ENCODE measurements around the gene S100B. TPM values are rescaled to one million over a fixed set of nuclear protein-coding genes. Genes with fewer than 3 reads are reported as not detected.

Gene S100B
- total and polyA plus RNA-seq, 7 experiments from 2014 or later = 0.27 to 7.0 (median 0.97) TPM

GRCh38 chr21:46646541-46647154 is 41.8 kb upstream of the S100B start:
- Mint-ChIP-seq H3K9me3 (peaks cover 0 to 1% (median 0%) of the 10 kb centered on the region in 11 donors), H3K4me3 (peak overlapping the region in 7 of 10 donors; percentile 15 to 61 (median 37)), H3K27me3 (no peaks in the 10 kb centered on the region), H3K4me1 (peaks cover 17 to 77% (median 53%) of the 10 kb centered on the region in 7 donors), H3K36me3 (peaks cover 23 to 84% (median 60%) of the 10 kb centered on the region in 5 donors), H3K27ac (peak overlapping the region in 8 of 9 donors; percentile 37 to 81 (median 59))
- intact Hi-C loops (cut with micrococcal nuclease) = no loop called here
- no peak for DNase-seq
- no peak for ATAC-seq
- Histone ChIP-seq H3K27me3 (ENCODE audit: control insufficient read depth in 2 of 2, insufficient read depth in 2 of 2, low read length in 2 of 2) (no peaks in the 10 kb centered on the region), H3K27ac (ENCODE audit: low read depth, low read length) (no peak overlapping the region), H3K36me3 (ENCODE audit: control insufficient read depth in 2 of 3, insufficient read depth in 3 of 3, low read length in 3 of 3) (peaks cover 26 to 94% (median 26%) of the 10 kb centered on the region in 3 experiments), H3K4me3 (ENCODE audit: low read length) (no peak overlapping the region), H3K9me3 (ENCODE audit: control insufficient read depth in 2 of 3, low read length in 3 of 3) (no peaks in the 10 kb centered on the region), H3K4me1 (ENCODE audit: control insufficient read depth in 2 of 2, insufficient read depth in 2 of 2, low read length in 2 of 2) (peaks cover 0 to 16% of the 10 kb centered on the region in 2 donors)
- POLR2A ChIA-PET = interaction anchor here (0.8 to 1.7 kb wide), 2 partner anchors 10 to 11 kb away, joined by 3 to 4 read pairs; partner anchors contain the start of gene PRMT2
- CTCF ChIA-PET = interaction anchor here (2.1 kb wide), 1 partner anchor 10 kb away, joined by 6 read pairs; no protein-coding TSS in a partner anchor

- Histone ChIP-seq H3K27ac (ENCODE audit: low read depth, low read length) (no peak overlapping the region), H3K9me3 (ENCODE audit: control insufficient read depth in 2 of 3, low read length in 3 of 3) (no peaks in the 10 kb centered on the region), H3K27me3 (ENCODE audit: control insufficient read depth in 2 of 2, insufficient read depth in 2 of 2, low read length in 2 of 2) (no peaks in the 10 kb centered on the region), H3K4me3 (ENCODE audit: low read length) (no peak overlapping the region), H3K36me3 (ENCODE audit: control insufficient read depth in 2 of 3, insufficient read depth in 3 of 3, low read length in 3 of 3) (peaks cover 32 to 94% (median 33%) of the 10 kb centered on the region in 3 experiments), H3K4me1 (ENCODE audit: control insufficient read depth in 2 of 2, insufficient read depth in 2 of 2, low read length in 2 of 2) (peaks cover 0 to 16% of the 10 kb centered on the region in 2 donors)
- intact Hi-C loops (cut with micrococcal nuclease) = no loop called here
- CTCF ChIA-PET = interaction anchor here (2.1 kb wide), 1 partner anchor 9 kb away, joined by 6 read pairs; no protein-coding TSS in a partner anchor
- H3K4me1 Mint-ChIP-seq = peaks cover 24 to 81% (median 59%) of the 10 kb centered on the region in 7 donors
- peak overlapping the region in 4 of 10 donors; percentile 27 to 61 (median 44) for H3K4me3 Mint-ChIP-seq
- DNase-seq (no peak), ATAC-seq (no peak)
- POLR2A ChIA-PET = interaction anchor here (0.8 to 1.7 kb wide), 2 partner anchors 9 to 10 kb away, joined by 3 to 4 read pairs; partner anchors contain the start of gene PRMT2
- peak overlapping the region in 6 of 9 donors; percentile 47 to 66 (median 58) for H3K27ac Mint-ChIP-seq
- no peaks in the 10 kb centered on the region for H3K9me3 Mint-ChIP-seq
- H3K27me3 Mint-ChIP-seq = no peaks in the 10 kb centered on the region
- peaks cover 24 to 84% (median 57%) of the 10 kb centered on the region in 5 donors for H3K36me3 Mint-ChIP-seq
These were observed 41.0 kb upstream of the S100B start for GRCh38 chr21:46645840-46646239.

DNA sequence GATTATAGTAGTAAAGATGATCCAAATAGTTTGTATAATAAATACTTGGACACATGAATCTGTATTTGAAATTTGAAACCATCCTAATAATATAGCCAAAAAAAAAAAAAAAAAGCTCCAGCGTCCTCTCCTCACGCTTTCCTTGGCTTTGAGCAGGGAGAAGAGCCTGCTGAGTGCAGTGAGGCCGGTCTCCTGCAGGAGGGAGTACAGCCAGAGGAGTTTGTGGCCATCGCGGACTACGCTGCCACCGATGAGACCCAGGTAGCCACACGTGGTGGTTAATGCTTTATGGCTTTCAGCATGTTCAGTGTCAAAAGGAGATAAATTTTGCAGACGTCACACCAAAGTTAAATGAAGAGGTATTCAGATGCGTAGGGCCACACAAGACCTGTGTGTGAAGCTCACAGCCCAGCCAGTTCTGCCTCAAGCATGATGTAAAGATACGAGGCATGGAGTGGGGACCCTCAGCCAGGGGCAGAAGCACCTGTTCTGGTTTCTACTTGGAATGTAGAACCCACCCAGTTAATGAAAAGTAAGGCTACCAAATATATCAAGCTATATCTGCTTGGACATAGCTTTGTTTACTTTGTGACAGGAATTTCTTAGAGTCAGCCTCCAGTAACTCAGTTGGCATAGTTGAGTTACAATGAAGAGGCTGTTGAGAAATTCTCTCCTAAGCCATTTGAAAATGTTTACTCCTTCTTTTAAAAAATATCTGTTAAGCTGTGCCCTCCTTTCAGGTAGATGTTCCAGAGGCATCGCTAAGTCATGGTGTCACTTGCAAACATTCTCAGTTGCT is 38.7 kb upstream of the S100B start:
- CTCF ChIA-PET = interaction anchor here (0.6 kb wide), 1 partner anchor 175 kb away, joined by 3 read pairs; no protein-coding TSS in a partner anchor
- Histone ChIP-seq H3K27me3 (ENCODE audit: control insufficient read depth in 2 of 2, insufficient read depth in 2 of 2, low read length in 2 of 2) (no peaks in the 10 kb centered on the region), H3K4me3 (ENCODE audit: low read length) (no peak overlapping the region), H3K9me3 (ENCODE audit: control insufficient read depth in 2 of 3, low read length in 3 of 3) (no peaks in the 10 kb centered on the region), H3K36me3 (ENCODE audit: control insufficient read depth in 2 of 3, insufficient read depth in 3 of 3, low read length in 3 of 3) (peaks cover 18 to 73% (median 22%) of the 10 kb centered on the region in 3 experiments), H3K27ac (ENCODE audit: low read depth, low read length) (no peak overlapping the region), H3K4me1 (ENCODE audit: control insufficient read depth in 2 of 2, insufficient read depth in 2 of 2, low read length in 2 of 2) (peaks cover 12 to 17% of the 10 kb centered on the region in 2 donors)
- POLR2A ChIA-PET = interaction anchor here (0.5 to 1.6 kb wide), 11 partner anchors 10 to 1172 kb away, joined by 3 to 7 read pairs (median 3); no protein-coding TSS in a partner anchor
- intact Hi-C loops (cut with micrococcal nuclease) = no loop called here
- no peaks in the 10 kb centered on the region for H3K9me3 Mint-ChIP-seq
- no peak for ATAC-seq
- peaks cover 23 to 76% (median 49%) of the 10 kb centered on the region in 5 donors for H3K36me3 Mint-ChIP-seq
- DNase-seq = no peak
- no peaks in the 10 kb centered on the region for H3K27me3 Mint-ChIP-seq
- peak overlapping the region in 3 of 9 donors; percentile 26 to 60 (median 46) for H3K27ac Mint-ChIP-seq
- H3K4me1 Mint-ChIP-seq = peaks cover 45 to 87% (median 71%) of the 10 kb centered on the region in 7 donors
- H3K4me3 Mint-ChIP-seq = no peak overlapping the region

DNA sequence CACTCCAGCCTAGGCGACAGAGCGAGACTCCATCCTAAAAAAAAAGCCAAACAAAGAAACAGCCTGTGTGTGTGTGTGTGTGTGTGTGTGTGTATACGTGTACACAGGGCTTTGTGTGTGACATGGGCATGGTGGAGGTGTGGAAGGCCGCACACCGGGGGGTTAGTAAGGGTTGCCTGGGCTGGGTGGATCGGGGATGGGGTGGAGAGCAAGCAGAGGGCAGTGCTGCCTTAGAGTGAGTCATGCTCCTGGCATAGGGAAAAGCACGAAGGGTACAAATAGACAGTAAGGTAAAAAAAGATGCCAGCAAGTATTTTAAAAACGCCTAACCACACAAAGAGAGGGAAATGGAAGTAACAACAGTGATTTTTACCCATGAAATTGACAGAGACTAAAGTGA is 36.8 kb upstream of the S100B start:
- Histone ChIP-seq H3K36me3 (ENCODE audit: control insufficient read depth in 2 of 3, insufficient read depth in 3 of 3, low read length in 3 of 3) (peaks cover 13 to 60% (median 20%) of the 10 kb centered on the region in 3 experiments), H3K27me3 (ENCODE audit: control insufficient read depth in 2 of 2, insufficient read depth in 2 of 2, low read length in 2 of 2) (no peaks in the 10 kb centered on the region), H3K27ac (ENCODE audit: low read depth, low read length) (no peak overlapping the region), H3K4me1 (ENCODE audit: control insufficient read depth in 2 of 2, insufficient read depth in 2 of 2, low read length in 2 of 2) (peaks cover 23 to 30% of the 10 kb centered on the region in 2 donors), H3K4me3 (ENCODE audit: low read length) (no peak overlapping the region), H3K9me3 (ENCODE audit: control insufficient read depth in 2 of 3, low read length in 3 of 3) (no peaks in the 10 kb centered on the region)
- no peaks in the 10 kb centered on the region for H3K27me3 Mint-ChIP-seq
- H3K9me3 Mint-ChIP-seq = no peaks in the 10 kb centered on the region
- ATAC-seq (no peak), DNase-seq (no peak)
- H3K27ac Mint-ChIP-seq = peak overlapping the region in 7 of 9 donors; percentile 48 to 85 (median 71)
- intact Hi-C loops (cut with micrococcal nuclease) = no loop called here
- peaks cover 45 to 83% (median 70%) of the 10 kb centered on the region in 7 donors for H3K4me1 Mint-ChIP-seq
- peaks cover 22 to 76% (median 49%) of the 10 kb centered on the region in 5 donors for H3K36me3 Mint-ChIP-seq
- H3K4me3 Mint-ChIP-seq = peak overlapping the region in 8 of 10 donors; percentile 16 to 85 (median 46)
- POLR2A ChIA-PET = interaction anchor here (1.0 kb wide), 1 partner anchor 29 kb away, joined by 3 read pairs; no protein-coding TSS in a partner anchor
- CTCF ChIA-PET = no interaction called here

DNA sequence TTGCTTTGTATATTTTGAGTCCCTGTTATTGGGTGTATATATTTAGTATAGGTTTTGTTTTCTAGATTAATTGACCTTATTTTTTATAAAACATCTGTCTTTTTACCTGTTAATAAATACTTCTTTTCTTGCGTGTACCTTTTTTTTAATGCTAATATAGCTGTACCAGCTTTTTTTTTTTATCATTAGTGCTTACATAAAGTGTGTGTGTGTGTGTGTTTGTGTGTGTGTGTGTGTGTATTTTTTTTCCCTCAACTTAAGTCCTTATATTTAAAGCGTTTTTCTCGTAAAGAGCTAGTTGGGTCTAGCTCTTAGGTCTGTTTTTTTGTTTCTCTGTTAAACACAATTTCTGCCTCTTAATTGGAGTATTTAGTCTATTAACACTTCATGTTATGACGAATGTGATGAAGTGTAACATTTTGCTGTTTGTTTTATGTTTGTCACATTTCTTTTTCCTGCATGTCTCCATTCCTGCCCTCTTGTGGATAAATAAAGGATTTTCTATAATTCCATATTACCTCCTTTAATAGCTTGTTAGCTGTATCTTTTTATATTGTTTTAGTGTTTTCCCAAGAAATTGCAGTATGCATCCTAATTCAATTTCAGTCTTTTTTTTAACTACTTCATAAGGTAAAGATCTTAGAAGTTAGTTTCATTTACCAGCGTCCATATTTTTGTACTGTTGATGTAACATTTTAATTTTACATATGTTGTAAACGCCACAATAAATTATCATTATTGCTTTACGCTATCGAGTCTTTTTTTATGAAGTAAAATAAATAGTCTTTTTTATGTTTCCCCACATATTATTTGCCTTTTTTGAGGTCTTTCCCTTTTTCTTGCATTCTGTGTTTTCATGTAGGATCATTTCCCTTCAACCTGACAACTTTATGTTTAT is 34.9 kb upstream of the S100B start:
- Mint-ChIP-seq H3K36me3 (peaks cover 18 to 62% (median 38%) of the 10 kb centered on the region in 5 donors), H3K27ac (peak overlapping the region; percentile 58 to 97 (median 86)), H3K9me3 (no peaks in the 10 kb centered on the region), H3K4me1 (peaks cover 51 to 71% (median 59%) of the 10 kb centered on the region in 7 donors), H3K27me3 (no peaks in the 10 kb centered on the region), H3K4me3 (peak overlapping the region; percentile 78 to 98 (median 96))
- CTCF ChIA-PET = interaction anchor here (0.6 to 2.1 kb wide), 12 partner anchors 18 to 1795 kb away, joined by 3 to 12 read pairs (median 3); no protein-coding TSS in a partner anchor
- DNase-seq = peak in 4 of 9 donors; percentile 41 to 61 (median 54)
- peak overlapping the region; percentile 4 for H3K4me3 ChIP-seq (ENCODE audit: low read length)
- intact Hi-C loops (cut with micrococcal nuclease) = loop anchor here in 1 of 2 donors (1.0 kb wide), 1 partner anchor 107 kb away; no protein-coding TSS in a partner anchor
- no peaks in the 10 kb centered on the region for H3K9me3 ChIP-seq (ENCODE audit: control insufficient read depth in 2 of 3, low read length in 3 of 3)
- no peaks in the 10 kb centered on the region for H3K27me3 ChIP-seq (ENCODE audit: control insufficient read depth in 2 of 2, insufficient read depth in 2 of 2, low read length in 2 of 2)
- H3K4me1 ChIP-seq (ENCODE audit: control insufficient read depth in 2 of 2, insufficient read depth in 2 of 2, low read length in 2 of 2) = peaks cover 21 to 39% of the 10 kb centered on the region in 2 donors
- peaks cover 9 to 47% (median 14%) of the 10 kb centered on the region in 3 experiments for H3K36me3 ChIP-seq (ENCODE audit: control insufficient read depth in 2 of 3, insufficient read depth in 3 of 3, low read length in 3 of 3)
- POLR2A ChIA-PET = interaction anchor here (0.7 to 9.3 kb wide), 11 partner anchors 18 to 172 kb away, joined by 3 to 226 read pairs (median 4); no protein-coding TSS in a partner anchor
- H3K27ac ChIP-seq (ENCODE audit: low read depth, low read length) = peak overlapping the region; percentile 47
- no peak for ATAC-seq

Data from naive thymus-derived CD4-positive, alpha-beta T cell (primary cell).